ENCODE results near the gene SORL1.

The SORL1 gene

GRCh38 chr11:121431820-121432526 is 20.1 kb upstream of the SORL1 start:
- DNase-seq: no peak

GRCh38 chr11:121435132-121435531 is 17.0 kb upstream of the SORL1 start:
- no peak for DNase-seq

- DNase-seq: no peak
Measured at GRCh38 chr11:121435551-121436511, 16.3 kb upstream of the SORL1 start.

GRCh38 chr11:121437018-121437685 is 15.0 kb upstream of the SORL1 start:
- no peak for DNase-seq

- DNase-seq: no peak
Measured at GRCh38 chr11:121437686-121438078, 14.4 kb upstream of the SORL1 start.

GRCh38 chr11:121439337-121439736 is 12.8 kb upstream of the SORL1 start:
- no peak for DNase-seq

GRCh38 chr11:121439759-121440158 is 12.4 kb upstream of the SORL1 start:
- DNase-seq: no peak

GRCh38 chr11:121441521-121441920 is 10.6 kb upstream of the SORL1 start:
- no peak for DNase-seq

- DNase-seq: peak; percentile 45
Measured at GRCh38 chr11:121443688-121444275, 8.3 kb upstream of the SORL1 start.

GRCh38 chr11:121444526-121444925 is 7.6 kb upstream of the SORL1 start:
- DNase-seq: no peak

GRCh38 chr11:121445071-121445768 is 6.9 kb upstream of the SORL1 start:
- no peak for DNase-seq

GRCh38 chr11:121446752-121447156 is 5.4 kb upstream of the SORL1 start:
- no peak for DNase-seq

GRCh38 chr11:121448011-121448410 is 4.1 kb upstream of the SORL1 start:
- DNase-seq: no peak

- no peak for DNase-seq
Measured at GRCh38 chr11:121448431-121448941, 3.6 kb upstream of the SORL1 start.

- DNase-seq: no peak
Measured at GRCh38 chr11:121449123-121449522, 3.0 kb upstream of the SORL1 start.

- no peak for DNase-seq
Measured at GRCh38 chr11:121449626-121450025, 2.5 kb upstream of the SORL1 start.

GRCh38 chr11:121450401-121450800 is 1.7 kb upstream of the SORL1 start:
- no peak for DNase-seq

- DNase-seq: peak; percentile 42
Measured at GRCh38 chr11:121451178-121451985, 732 bp upstream of the SORL1 start.

- DNase-seq: peak; percentile 58
Measured at GRCh38 chr11:121452609-121453150, 566 bp downstream of the SORL1 start, which contains the start of gene SORL1-AS1. Gene SORL1-AS1, minus strand, starts transcription at chr11:121452967.

GRCh38 chr11:121453589-121454299 is 1.6 kb downstream of the SORL1 start:
- no peak for DNase-seq
